Osteocyte (in vitro differentiated cells): ENCODE results near the gene NRG3. TPM values are rescaled to one million over a fixed set of nuclear protein-coding genes. Genes with fewer than 3 reads are reported as not detected.

ENCODE experiments used
- DNase-seq: peaks from one replicate; pipeline ENCODE4 v3.0.0; 2021; ENCODE audit warnings: mixed read lengths; ENCODE audit not compliant: unreplicated experiment; ENCODE audit errors: extremely low spot score
- H3K27ac Mint-ChIP-seq: one replicate; pipeline ENCODE4 v1.8.0; 2021; ENCODE audit warnings: mild to moderate bottlenecking, mixed read lengths; ENCODE audit not compliant: unreplicated experiment
- H3K27me3 Mint-ChIP-seq: one replicate; pipeline ENCODE4 v1.8.0; 2021; ENCODE audit warnings: mixed read lengths; ENCODE audit not compliant: unreplicated experiment
- H3K36me3 Mint-ChIP-seq: one replicate; pipeline ENCODE4 v1.8.0; 2021; ENCODE audit warnings: mixed read lengths; ENCODE audit not compliant: unreplicated experiment
- H3K4me1 Mint-ChIP-seq: one replicate; pipeline ENCODE4 v1.8.0; 2021; ENCODE audit warnings: mixed read lengths; ENCODE audit not compliant: unreplicated experiment
- H3K4me3 Mint-ChIP-seq: one replicate; pipeline ENCODE4 v1.8.0; 2021; ENCODE audit warnings: mild to moderate bottlenecking, moderate library complexity, mixed read lengths; ENCODE audit not compliant: unreplicated experiment
- H3K9me3 Mint-ChIP-seq: one replicate; pipeline ENCODE4 v1.8.0; 2021; ENCODE audit warnings: mixed read lengths; ENCODE audit not compliant: unreplicated experiment
- total RNA-seq: library from RNA; stranded (reverse); gene quantifications from 2 replicates; pipeline ENCODE4 v1.2.1, GENCODE V29; 2021
- TF ChIP-seq, protein P1 (sequence below): fragments of 200-600 bp; sonication (generic); IDR thresholded peaks from 2 replicates; pipeline ENCODE4 v1.5.0; 2021; ENCODE audit warnings: antibody characterized with exemption, mild to moderate bottlenecking, moderate library complexity

NRG3 gene
- total RNA-seq, 1 donor from 2014 or later, result not detected

- Mint-ChIP-seq H3K36me3 (no peaks in the 10 kb centered on the region), H3K27me3 (no peaks in the 10 kb centered on the region), H3K9me3 (peaks cover 34% of the 10 kb centered on the region), H3K4me3 (no peak overlapping the region), H3K4me1 (no peaks in the 10 kb centered on the region), H3K27ac (no peak overlapping the region)
- TF ChIP-seq, protein P1, sequence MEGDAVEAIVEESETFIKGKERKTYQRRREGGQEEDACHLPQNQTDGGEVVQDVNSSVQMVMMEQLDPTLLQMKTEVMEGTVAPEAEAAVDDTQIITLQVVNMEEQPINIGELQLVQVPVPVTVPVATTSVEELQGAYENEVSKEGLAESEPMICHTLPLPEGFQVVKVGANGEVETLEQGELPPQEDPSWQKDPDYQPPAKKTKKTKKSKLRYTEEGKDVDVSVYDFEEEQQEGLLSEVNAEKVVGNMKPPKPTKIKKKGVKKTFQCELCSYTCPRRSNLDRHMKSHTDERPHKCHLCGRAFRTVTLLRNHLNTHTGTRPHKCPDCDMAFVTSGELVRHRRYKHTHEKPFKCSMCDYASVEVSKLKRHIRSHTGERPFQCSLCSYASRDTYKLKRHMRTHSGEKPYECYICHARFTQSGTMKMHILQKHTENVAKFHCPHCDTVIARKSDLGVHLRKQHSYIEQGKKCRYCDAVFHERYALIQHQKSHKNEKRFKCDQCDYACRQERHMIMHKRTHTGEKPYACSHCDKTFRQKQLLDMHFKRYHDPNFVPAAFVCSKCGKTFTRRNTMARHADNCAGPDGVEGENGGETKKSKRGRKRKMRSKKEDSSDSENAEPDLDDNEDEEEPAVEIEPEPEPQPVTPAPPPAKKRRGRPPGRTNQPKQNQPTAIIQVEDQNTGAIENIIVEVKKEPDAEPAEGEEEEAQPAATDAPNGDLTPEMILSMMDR, result no peak
- DNase-seq, result no peak
Measured at GRCh38 chr10:82284180-82284579, 409.2 kb downstream of the NRG3 start.

GRCh38 chr10:82288461-82288881 lies 413.5 kb downstream of the NRG3 start:
- no peaks in the 10 kb centered on the region for H3K27me3 Mint-ChIP-seq
- no peak for DNase-seq
- no peak overlapping the region for H3K4me3 Mint-ChIP-seq
- H3K9me3 Mint-ChIP-seq, result peaks cover 24% of the 10 kb centered on the region
- no peak overlapping the region for H3K27ac Mint-ChIP-seq
- H3K4me1 Mint-ChIP-seq, result no peaks in the 10 kb centered on the region
- TF ChIP-seq, protein P1, result no peak
- H3K36me3 Mint-ChIP-seq, result no peaks in the 10 kb centered on the region

DNA sequence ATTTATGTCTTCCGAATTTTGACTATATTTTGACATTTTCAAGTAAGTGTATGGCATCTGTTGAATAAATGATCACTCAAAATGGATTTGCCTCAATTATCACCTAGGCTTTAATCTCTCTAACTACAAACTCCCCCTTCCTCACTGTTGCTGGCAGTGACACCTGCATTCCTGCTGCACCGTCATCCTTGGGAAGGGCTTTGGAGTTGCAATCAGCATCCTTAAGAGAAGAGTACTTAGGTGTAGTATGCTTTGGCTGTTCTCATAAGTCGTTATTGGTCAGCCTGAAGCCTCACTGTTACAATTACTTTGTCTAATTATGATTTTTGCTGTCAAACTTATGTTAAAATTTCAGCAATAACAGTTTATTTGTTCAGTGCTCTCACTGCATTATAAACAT lies 415.0 kb downstream of the NRG3 start:
- Mint-ChIP-seq H3K9me3 (peaks cover 20% of the 10 kb centered on the region), H3K36me3 (no peaks in the 10 kb centered on the region), H3K27ac (no peak overlapping the region), H3K4me1 (no peaks in the 10 kb centered on the region), H3K27me3 (no peaks in the 10 kb centered on the region), H3K4me3 (no peak overlapping the region)
- TF ChIP-seq, protein P1, result no peak
- no peak for DNase-seq

DNA sequence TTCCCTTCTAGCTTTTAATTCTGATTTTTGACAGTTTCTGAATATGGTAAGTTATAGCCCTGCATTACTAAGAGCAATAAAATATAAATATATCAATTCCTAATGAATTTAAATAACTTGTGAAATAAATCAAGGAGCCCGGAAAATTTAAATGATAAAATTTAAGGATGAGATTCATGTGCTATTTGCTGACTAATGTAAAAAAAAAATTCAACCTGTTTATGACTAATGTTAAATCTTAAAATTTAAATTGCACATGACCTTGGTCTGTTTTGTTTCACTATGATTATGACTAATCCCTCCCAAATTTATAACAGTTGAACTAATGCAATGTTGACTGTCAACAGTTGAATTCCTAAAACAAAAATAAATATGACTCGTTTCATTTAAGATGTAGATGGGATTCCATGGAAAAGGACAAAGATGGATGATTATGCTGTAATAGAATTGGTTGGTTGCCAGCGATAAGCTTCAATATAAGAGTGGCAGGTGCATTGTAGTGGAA lies 419.9 kb downstream of the NRG3 start:
- DNase-seq, result no peak
- TF ChIP-seq, protein P1, result no peak
- peaks cover 21% of the 10 kb centered on the region for H3K9me3 Mint-ChIP-seq
- H3K36me3 Mint-ChIP-seq, result no peaks in the 10 kb centered on the region
- no peak overlapping the region for H3K27ac Mint-ChIP-seq
- no peaks in the 10 kb centered on the region for H3K27me3 Mint-ChIP-seq
- H3K4me1 Mint-ChIP-seq, result no peaks in the 10 kb centered on the region
- H3K4me3 Mint-ChIP-seq, result no peak overlapping the region

GRCh38 chr10:82308641-82309040 lies 433.6 kb downstream of the NRG3 start:
- no peak overlapping the region for H3K4me3 Mint-ChIP-seq
- H3K27ac Mint-ChIP-seq, result no peak overlapping the region
- no peak for DNase-seq
- no peaks in the 10 kb centered on the region for H3K4me1 Mint-ChIP-seq
- H3K27me3 Mint-ChIP-seq, result no peaks in the 10 kb centered on the region
- TF ChIP-seq, protein P1, result no peak
- H3K36me3 Mint-ChIP-seq, result no peaks in the 10 kb centered on the region
- H3K9me3 Mint-ChIP-seq, result peaks cover 44% of the 10 kb centered on the region
